Sigmoid colon (tissue), 3 donors: Measurements from ENCODE around the gene VEGFD.

Experiments used
- POLR2A ChIP-seq, 2 donors: fragments of 450-650 bp; IDR thresholded peaks; one replicate each; pipeline ENCODE4 v1.6.1; 2016; ENCODE audit warnings: antibody characterized with exemption in 2 of 2, mild to moderate bottlenecking in 2 of 2, moderate library complexity in 2 of 2
- TF ChIP-seq, protein P1 (sequence below), 4 experiments: fragments of 450-650 bp in 3 of 4; fragments of 200-600 bp in 1 of 4; IDR thresholded peaks; one replicate each; pipeline ENCODE4 v1.5.1; 2016 to 2019; ENCODE audit warnings: antibody characterized with exemption in 4 of 4, mild to moderate bottlenecking in 3 of 4, moderate library complexity in 2 of 4

DNA sequence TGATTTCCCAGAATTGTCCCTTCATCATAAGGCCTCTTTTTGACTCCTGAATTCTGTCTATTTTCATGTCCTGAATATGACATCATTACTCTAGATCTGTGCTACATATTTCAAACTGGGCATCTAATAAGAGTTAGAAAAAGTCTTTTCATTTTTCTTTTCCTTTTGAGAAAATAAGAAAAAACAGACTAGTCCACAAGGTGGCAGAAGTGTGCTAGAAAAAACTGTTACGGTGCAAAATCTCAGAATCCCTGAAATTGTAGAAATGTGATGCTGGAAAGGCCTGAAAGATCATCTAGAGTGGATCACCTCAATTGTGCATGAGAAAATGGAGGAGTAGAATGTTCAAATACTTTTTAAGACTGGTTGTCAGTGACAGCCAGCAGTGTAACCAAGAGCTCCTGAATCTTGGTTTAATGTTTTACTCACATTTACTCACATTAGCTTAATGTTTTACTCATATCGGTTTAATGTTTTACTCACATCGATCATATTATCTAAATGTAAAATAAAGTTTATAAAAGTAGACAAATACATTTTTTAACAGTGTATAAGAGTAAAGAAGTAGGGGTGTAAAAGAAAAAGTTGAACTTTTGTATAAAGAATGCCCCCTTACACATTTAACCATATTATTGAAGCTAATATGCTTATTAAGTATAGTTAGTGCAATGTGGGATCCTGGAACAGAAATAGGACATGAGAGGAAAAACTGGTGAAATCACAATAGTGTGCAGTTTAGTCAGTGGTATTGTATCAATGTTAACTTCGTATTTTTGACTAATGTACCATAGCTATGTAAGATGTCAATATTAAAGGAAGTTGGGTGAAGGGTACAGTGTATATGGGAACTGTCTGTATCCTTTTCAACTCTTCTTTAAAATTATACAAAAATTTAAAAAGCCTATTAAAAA is 84.0 kb downstream of the VEGFD start:
- TF ChIP-seq POLR2A (IDR thresholded peaks at IDR 0.05), result no peak
- TF ChIP-seq, protein P1, sequence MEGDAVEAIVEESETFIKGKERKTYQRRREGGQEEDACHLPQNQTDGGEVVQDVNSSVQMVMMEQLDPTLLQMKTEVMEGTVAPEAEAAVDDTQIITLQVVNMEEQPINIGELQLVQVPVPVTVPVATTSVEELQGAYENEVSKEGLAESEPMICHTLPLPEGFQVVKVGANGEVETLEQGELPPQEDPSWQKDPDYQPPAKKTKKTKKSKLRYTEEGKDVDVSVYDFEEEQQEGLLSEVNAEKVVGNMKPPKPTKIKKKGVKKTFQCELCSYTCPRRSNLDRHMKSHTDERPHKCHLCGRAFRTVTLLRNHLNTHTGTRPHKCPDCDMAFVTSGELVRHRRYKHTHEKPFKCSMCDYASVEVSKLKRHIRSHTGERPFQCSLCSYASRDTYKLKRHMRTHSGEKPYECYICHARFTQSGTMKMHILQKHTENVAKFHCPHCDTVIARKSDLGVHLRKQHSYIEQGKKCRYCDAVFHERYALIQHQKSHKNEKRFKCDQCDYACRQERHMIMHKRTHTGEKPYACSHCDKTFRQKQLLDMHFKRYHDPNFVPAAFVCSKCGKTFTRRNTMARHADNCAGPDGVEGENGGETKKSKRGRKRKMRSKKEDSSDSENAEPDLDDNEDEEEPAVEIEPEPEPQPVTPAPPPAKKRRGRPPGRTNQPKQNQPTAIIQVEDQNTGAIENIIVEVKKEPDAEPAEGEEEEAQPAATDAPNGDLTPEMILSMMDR (IDR thresholded peaks at IDR 0.05), result peak in 1 of 4 experiments; percentile 8
